MCF 10A (cell line): ENCODE results near the gene MST1. TPM values are rescaled to one million over a fixed set of nuclear protein-coding genes. Genes with fewer than 3 reads are reported as not detected.
"Not testable (repeated sequence)": the region's sequence is repeated elsewhere in the genome, so short reads cannot be mapped to it uniquely, and the experiment has no call there.

Experiments used
- BruUV-seq: library from RNA; stranded (reverse); fragments of 400-500 nt; replicated peaks from 2 replicates; lab custom pipeline; 2021; lab: Mats Ljungman, UMichigan
- CTCF ChIA-PET: fragments of 300-600 bp; sonication (Branson Sonifier 250); formaldehyde crosslinking; extraction: SDS; loops from one replicate; lab custom pipeline; 2021; ENCODE audit warnings: antibody characterized with exemption, inconsistent platforms; lab: Yijun Ruan, JAX
- POLR2A ChIA-PET: fragments of 300-600, 350-650 bp; sonication (Branson Sonifier 250); formaldehyde crosslinking; extraction: SDS; loops from one replicate; lab custom pipeline; 2020; ENCODE audit warnings: antibody characterized with exemption, inconsistent platforms; lab: Yijun Ruan, JAX
- DNase-seq: peaks from one replicate; pipeline ENCODE4 v3.0.0-alpha.2; 2018; ENCODE audit not compliant: unreplicated experiment
- H3K27ac Mint-ChIP-seq: one replicate; pipeline ENCODE4 v1.8.0; 2022; ENCODE audit warnings: mild to moderate bottlenecking, low read depth, mixed read lengths; ENCODE audit not compliant: unreplicated experiment
- H3K27me3 Mint-ChIP-seq: one replicate; pipeline ENCODE4 v1.8.0; 2022; ENCODE audit warnings: mixed read lengths; ENCODE audit not compliant: insufficient read depth, unreplicated experiment
- H3K36me3 Mint-ChIP-seq: one replicate; pipeline ENCODE4 v1.8.0; 2022; ENCODE audit warnings: mild to moderate bottlenecking, moderate library complexity, mixed read lengths; ENCODE audit not compliant: insufficient read depth, unreplicated experiment
- H3K4me1 Mint-ChIP-seq: one replicate; pipeline ENCODE4 v1.8.0; 2022; ENCODE audit warnings: mixed read lengths; ENCODE audit not compliant: insufficient read depth, unreplicated experiment
- H3K4me3 Mint-ChIP-seq: one replicate; pipeline ENCODE4 v1.8.0; 2022; ENCODE audit warnings: mild to moderate bottlenecking, moderate library complexity, mixed read lengths; ENCODE audit not compliant: unreplicated experiment
- H3K9me3 Mint-ChIP-seq: one replicate; pipeline ENCODE4 v1.8.0; 2022; ENCODE audit warnings: mixed read lengths; ENCODE audit not compliant: unreplicated experiment
- CTCF ChIP-seq: fragments of 200-600 bp; IDR thresholded peaks from one replicate; pipeline ENCODE4 v1.8.0; 2022; ENCODE audit warnings: antibody characterized with exemption, mild to moderate bottlenecking; ENCODE audit not compliant: unreplicated experiment
- intact Hi-C: fragments of 100-400 bp; cut with micrococcal nuclease; formaldehyde crosslinking; loops from 2 replicates; pipeline ENCODE4 v1.14.1; 2022
- total RNA-seq: library from RNA; stranded (reverse); gene quantifications from 2 replicates; pipeline ENCODE4 v1.2.3, GENCODE V29; 2022

The MST1 gene
- total RNA-seq, 1 experiment from 2014 or later: 18.2 TPM

GRCh38 chr3:49684453-49684852, 4.8 kb downstream of the MST1 start:
- CTCF ChIA-PET, H3K27ac Mint-ChIP-seq, H3K4me3 Mint-ChIP-seq, POLR2A ChIA-PET, intact Hi-C loops, DNase-seq, H3K9me3 Mint-ChIP-seq, BruUV-seq, H3K27me3 Mint-ChIP-seq: not testable (repeated sequence)
- Mint-ChIP-seq H3K4me1 (peaks cover 11% of the 10 kb centered on the region), H3K36me3 (peaks cover 16% of the 10 kb centered on the region)

- Mint-ChIP-seq H3K36me3 (peaks cover 12% of the 10 kb centered on the region), H3K9me3 (no peaks in the 10 kb centered on the region), H3K27me3 (no peaks in the 10 kb centered on the region), H3K4me1 (peaks cover 5% of the 10 kb centered on the region), H3K4me3 (no peak overlapping the region), H3K27ac (no peak overlapping the region)
- DNase-seq: no peak
- intact Hi-C loops: no loop called here
- TF ChIP-seq CTCF: no peak
- ChIA-PET POLR2A (interaction anchor here (0.6 kb wide), 1 partner anchor 255 kb away, joined by 3 read pairs; no protein-coding TSS in a partner anchor), CTCF (interaction anchor here (0.6 to 1.0 kb wide), 2 partner anchors 10 to 11 kb away, joined by 3 to 4 read pairs; no protein-coding TSS in a partner anchor)
- TSS peak; percentile 39 for BruUV-seq
Measured at GRCh38 chr3:49683162-49683561, 6.1 kb downstream of the MST1 start.

DNA sequence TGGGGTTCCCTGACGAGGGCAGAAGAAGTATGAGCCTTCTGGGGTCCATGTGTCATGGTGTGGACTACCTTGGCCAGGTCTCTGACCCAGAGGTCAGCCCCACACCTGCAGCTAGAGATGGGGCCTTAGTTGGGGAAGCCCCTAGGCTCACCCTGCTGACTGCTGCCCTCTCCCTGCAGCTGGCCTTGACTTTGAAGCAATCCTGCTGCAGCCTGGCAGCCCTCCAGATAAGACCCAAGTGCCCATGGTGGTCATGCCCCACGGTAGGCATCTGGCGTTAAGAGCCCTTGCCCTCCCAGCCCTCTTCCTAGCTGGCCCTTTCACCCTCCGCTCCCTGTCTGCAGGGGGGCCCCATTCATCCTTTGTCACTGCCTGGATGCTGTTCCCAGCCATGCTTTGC, 7.7 kb downstream of the MST1 start:
- CTCF ChIA-PET: no interaction called here
- Mint-ChIP-seq H3K4me3 (no peak overlapping the region), H3K27ac (no peak overlapping the region), H3K4me1 (peaks cover 5% of the 10 kb centered on the region), H3K36me3 (peaks cover 12% of the 10 kb centered on the region), H3K9me3 (no peaks in the 10 kb centered on the region), H3K27me3 (no peaks in the 10 kb centered on the region)
- no peak for DNase-seq
- POLR2A ChIA-PET: no interaction called here
- intact Hi-C loops: no loop called here
- TF ChIP-seq CTCF: no peak
- BruUV-seq: no TSS peak

- H3K9me3 Mint-ChIP-seq: no peaks in the 10 kb centered on the region
- no peak overlapping the region for H3K27ac Mint-ChIP-seq
- peaks cover 13% of the 10 kb centered on the region for H3K36me3 Mint-ChIP-seq
- no peak for TF ChIP-seq CTCF
- H3K27me3 Mint-ChIP-seq: no peaks in the 10 kb centered on the region
- peaks cover 5% of the 10 kb centered on the region for H3K4me1 Mint-ChIP-seq
- intact Hi-C loops: no loop called here
- POLR2A ChIA-PET: no interaction called here
- DNase-seq: no peak
- no peak overlapping the region for H3K4me3 Mint-ChIP-seq
- CTCF ChIA-PET: no interaction called here
- no TSS peak for BruUV-seq
Measured at GRCh38 chr3:49681232-49681522, 8.1 kb downstream of the MST1 start.
